Measurements from ENCODE around the gene DGUOK. TPM values are rescaled to one million over a fixed set of nuclear protein-coding genes. Genes with fewer than 3 reads are reported as not detected.

DGUOK gene
- total and polyA plus RNA-seq, 10 of the 15 experiments (the other 5 are each of a cell fraction or from before 2014, with no cell fraction given): 64.4 to 234 (median 91.4) TPM

- no peaks in the 10 kb centered on the region for H3K36me3 ChIP-seq (ENCODE audit: control insufficient read depth in 2 of 2, insufficient read depth in 2 of 2, low read length in 1 of 2)
- no peaks in the 10 kb centered on the region for H4K20me1 ChIP-seq (ENCODE audit: control insufficient read depth, insufficient read depth)
- in situ Hi-C loops (cut with MboI): no loop called here
- H3K4me2 ChIP-seq (ENCODE audit: control insufficient read depth, insufficient read depth): no peak overlapping the region
- WGBS (ENCODE audit: insufficient coverage, insufficient replicate concordance, low lambda C conversion rate, missing lambda C conversion rate): 71% methylated on average over 8 of the region's 8 CpGs
- no peaks in the 10 kb centered on the region; a peak in 1 of 4 replicates for H3K27me3 ChIP-seq (replicated peaks in 1 of 2; ENCODE audit: control insufficient read depth in 2 of 2, insufficient read depth in 2 of 2, low read length in 1 of 2)
- no peak overlapping the region for H3K9ac ChIP-seq (ENCODE audit: control insufficient read depth, insufficient read depth, low read length)
- ATAC-seq: no peak
- ChIA-PET RAD21 (ENCODE audit: unreplicated experiment) (no interaction called here), POLR2A (no interaction called here), SMC1A (ENCODE audit: uncharacterized antibody, unreplicated experiment) (interaction anchor here (1.1 to 2.3 kb wide), 2 partner anchors 8 to 17 kb away, joined by 3 to 5 read pairs; no protein-coding TSS in a partner anchor), CTCF (interaction anchor here (1.7 kb wide), 1 partner anchor 8 kb away, joined by 4 read pairs; no protein-coding TSS in a partner anchor)
- no peak overlapping the region for H2AFZ ChIP-seq (ENCODE audit: control insufficient read depth, low read depth, low read length)
- no peak for FAIRE-seq
- no peak for TF ChIP-seq SKIL (IDR thresholded peaks at IDR 0.05; ENCODE audit: low read depth, poor library complexity, severe bottlenecking)
- no peak for TF ChIP-seq IRF3 (IDR thresholded peaks at IDR 0.05)
- TF ChIP-seq NRF1 (conservative IDR thresholded peaks at IDR 0.05; ENCODE audit: low read depth, low read length): no peak
- no peak for TF ChIP-seq HDGF (IDR thresholded peaks at IDR 0.05)
- no peak for TF ChIP-seq MYC (IDR thresholded peaks at IDR 0.05; ENCODE audit: insufficient read depth, insufficient read length, insufficient replicate concordance, low read length, severe bottlenecking)
- TF ChIP-seq, protein P1, sequence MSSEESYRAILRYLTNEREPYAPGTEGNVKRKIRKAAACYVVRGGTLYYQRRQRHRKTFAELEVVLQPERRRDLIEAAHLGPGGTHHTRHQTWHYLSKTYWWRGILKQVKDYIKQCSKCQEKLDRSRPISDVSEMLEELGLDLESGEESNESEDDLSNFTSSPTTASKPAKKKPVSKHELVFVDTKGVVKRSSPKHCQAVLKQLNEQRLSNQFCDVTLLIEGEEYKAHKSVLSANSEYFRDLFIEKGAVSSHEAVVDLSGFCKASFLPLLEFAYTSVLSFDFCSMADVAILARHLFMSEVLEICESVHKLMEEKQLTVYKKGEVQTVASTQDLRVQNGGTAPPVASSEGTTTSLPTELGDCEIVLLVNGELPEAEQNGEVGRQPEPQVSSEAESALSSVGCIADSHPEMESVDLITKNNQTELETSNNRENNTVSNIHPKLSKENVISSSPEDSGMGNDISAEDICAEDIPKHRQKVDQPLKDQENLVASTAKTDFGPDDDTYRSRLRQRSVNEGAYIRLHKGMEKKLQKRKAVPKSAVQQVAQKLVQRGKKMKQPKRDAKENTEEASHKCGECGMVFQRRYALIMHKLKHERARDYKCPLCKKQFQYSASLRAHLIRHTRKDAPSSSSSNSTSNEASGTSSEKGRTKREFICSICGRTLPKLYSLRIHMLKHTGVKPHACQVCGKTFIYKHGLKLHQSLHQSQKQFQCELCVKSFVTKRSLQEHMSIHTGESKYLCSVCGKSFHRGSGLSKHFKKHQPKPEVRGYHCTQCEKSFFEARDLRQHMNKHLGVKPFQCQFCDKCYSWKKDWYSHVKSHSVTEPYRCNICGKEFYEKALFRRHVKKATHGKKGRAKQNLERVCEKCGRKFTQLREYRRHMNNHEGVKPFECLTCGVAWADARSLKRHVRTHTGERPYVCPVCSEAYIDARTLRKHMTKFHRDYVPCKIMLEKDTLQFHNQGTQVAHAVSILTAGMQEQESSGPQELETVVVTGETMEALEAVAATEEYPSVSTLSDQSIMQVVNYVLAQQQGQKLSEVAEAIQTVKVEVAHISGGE (CRISPR knock-in tag; IDR thresholded peaks at IDR 0.05): no peak
- TF ChIP-seq NR2C2 (IDR thresholded peaks at IDR 0.05; ENCODE audit: borderline replicate concordance, control insufficient read depth, insufficient read length, low read depth): no peak
- no peak for TF ChIP-seq IRF4 (IDR thresholded peaks at IDR 0.05; ENCODE audit: low read depth, low read length)
- TF ChIP-seq ZSCAN29 (IDR thresholded peaks at IDR 0.05): no peak
- H3K27ac ChIP-seq (ENCODE audit: control insufficient read depth, insufficient read depth): no peak overlapping the region
- H3K79me2 ChIP-seq (ENCODE audit: control insufficient read depth, insufficient read depth, low read length): no peaks in the 10 kb centered on the region
- peaks cover 14% of the 10 kb centered on the region for H3K4me1 ChIP-seq (ENCODE audit: control insufficient read depth, insufficient read depth, low read length)
- intact Hi-C loops (cut with micrococcal nuclease; ENCODE audit: unreplicated experiment): no loop called here
- H3K9me3 ChIP-seq (replicated peaks; ENCODE audit: control insufficient read depth, insufficient read depth, low read length): no peaks in the 10 kb centered on the region
- H3K4me3 ChIP-seq: no peak overlapping the region
- DNase-seq (ENCODE audit: low read depth, low spot score): no peak
- no TSS peak for BruUV-seq (replicated peaks)
These were observed 26.8 kb upstream of the DGUOK start for GRCh38 chr2:73899801-73900336.

Measured in GM12878 (cell line).